ENCODE data around the gene EEF2KMT. TPM values are rescaled to one million over a fixed set of nuclear protein-coding genes. Genes with fewer than 3 reads are reported as not detected.

Gene EEF2KMT
- total and polyA plus RNA-seq, 4 donors = 4.2 to 11.4 (median 7.3) TPM

DNA sequence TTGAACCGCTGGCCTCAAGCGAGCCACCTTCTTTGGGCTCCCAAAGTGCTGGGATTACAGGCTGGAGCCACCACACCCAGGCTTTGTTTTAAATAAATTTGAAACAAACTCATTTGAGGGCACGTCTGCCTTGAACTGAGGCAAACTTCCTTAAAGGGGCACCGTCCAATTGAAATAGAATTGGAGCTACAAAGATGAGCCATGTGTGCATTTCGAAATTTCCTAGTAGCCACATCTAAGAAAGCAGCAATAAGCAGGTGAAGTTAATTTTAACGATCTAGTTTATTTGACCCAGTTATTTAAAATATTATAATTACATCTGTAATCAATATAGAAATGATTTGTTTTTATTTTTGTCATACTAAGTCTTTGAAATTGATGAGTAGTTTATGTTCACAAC, 31.1 kb downstream of the EEF2KMT start:
- Histone ChIP-seq H3K9me3 (ENCODE audit: control insufficient read depth in 4 of 4, low read length in 3 of 4) (no peaks in the 10 kb centered on the region), H3K9ac (ENCODE audit: low read depth in 1 of 2, low read length in 2 of 2) (no peak overlapping the region), H3K4me3 (ENCODE audit: low read depth in 1 of 3, low read length in 3 of 3) (no peak overlapping the region), H3K27ac (ENCODE audit: low read depth in 1 of 2, low read length in 2 of 2) (no peak overlapping the region), H3K4me1 (ENCODE audit: control insufficient read depth in 4 of 4, insufficient read depth in 4 of 4, low read length in 3 of 4) (peaks cover 0 to 4% (median under 1%) of the 10 kb centered on the region in 4 donors), H3K27me3 (ENCODE audit: control insufficient read depth in 4 of 4, insufficient read depth in 4 of 4, low read length in 3 of 4) (no peaks in the 10 kb centered on the region), H3K36me3 (ENCODE audit: control insufficient read depth in 4 of 4, insufficient read depth in 3 of 4, low read depth in 1 of 4, low read length in 3 of 4) (no peaks in the 10 kb centered on the region)
- DNase-seq (ENCODE audit: low spot score) = no peak
- TF ChIP-seq HNF4G (IDR thresholded peaks at IDR 0.05) (no peak), SP1 (IDR thresholded peaks at IDR 0.05) (no peak), NR2F2 (IDR thresholded peaks at IDR 0.05) (no peak), FOXA1 (IDR thresholded peaks at IDR 0.05) (no peak), GABPA (IDR thresholded peaks at IDR 0.05 in 1 of 2, conservative IDR thresholded peaks at IDR 0.05 in 1 of 2) (no peak), TAF1 (conservative IDR thresholded peaks at IDR 0.05) (no peak), FOXA2 (IDR thresholded peaks at IDR 0.05) (no peak), JUND (IDR thresholded peaks at IDR 0.05) (no peak), EGR1 (IDR thresholded peaks at IDR 0.05; ENCODE audit: low read depth in 2 of 2) (no peak), YY1 (IDR thresholded peaks at IDR 0.05) (no peak), RXRA (IDR thresholded peaks at IDR 0.05) (no peak), HNF4A (conservative IDR thresholded peaks at IDR 0.05) (no peak)
- TF ChIP-seq, protein P1, sequence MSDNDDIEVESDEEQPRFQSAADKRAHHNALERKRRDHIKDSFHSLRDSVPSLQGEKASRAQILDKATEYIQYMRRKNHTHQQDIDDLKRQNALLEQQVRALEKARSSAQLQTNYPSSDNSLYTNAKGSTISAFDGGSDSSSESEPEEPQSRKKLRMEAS (IDR thresholded peaks at IDR 0.05) = no peak
- TF ChIP-seq, protein P2, sequence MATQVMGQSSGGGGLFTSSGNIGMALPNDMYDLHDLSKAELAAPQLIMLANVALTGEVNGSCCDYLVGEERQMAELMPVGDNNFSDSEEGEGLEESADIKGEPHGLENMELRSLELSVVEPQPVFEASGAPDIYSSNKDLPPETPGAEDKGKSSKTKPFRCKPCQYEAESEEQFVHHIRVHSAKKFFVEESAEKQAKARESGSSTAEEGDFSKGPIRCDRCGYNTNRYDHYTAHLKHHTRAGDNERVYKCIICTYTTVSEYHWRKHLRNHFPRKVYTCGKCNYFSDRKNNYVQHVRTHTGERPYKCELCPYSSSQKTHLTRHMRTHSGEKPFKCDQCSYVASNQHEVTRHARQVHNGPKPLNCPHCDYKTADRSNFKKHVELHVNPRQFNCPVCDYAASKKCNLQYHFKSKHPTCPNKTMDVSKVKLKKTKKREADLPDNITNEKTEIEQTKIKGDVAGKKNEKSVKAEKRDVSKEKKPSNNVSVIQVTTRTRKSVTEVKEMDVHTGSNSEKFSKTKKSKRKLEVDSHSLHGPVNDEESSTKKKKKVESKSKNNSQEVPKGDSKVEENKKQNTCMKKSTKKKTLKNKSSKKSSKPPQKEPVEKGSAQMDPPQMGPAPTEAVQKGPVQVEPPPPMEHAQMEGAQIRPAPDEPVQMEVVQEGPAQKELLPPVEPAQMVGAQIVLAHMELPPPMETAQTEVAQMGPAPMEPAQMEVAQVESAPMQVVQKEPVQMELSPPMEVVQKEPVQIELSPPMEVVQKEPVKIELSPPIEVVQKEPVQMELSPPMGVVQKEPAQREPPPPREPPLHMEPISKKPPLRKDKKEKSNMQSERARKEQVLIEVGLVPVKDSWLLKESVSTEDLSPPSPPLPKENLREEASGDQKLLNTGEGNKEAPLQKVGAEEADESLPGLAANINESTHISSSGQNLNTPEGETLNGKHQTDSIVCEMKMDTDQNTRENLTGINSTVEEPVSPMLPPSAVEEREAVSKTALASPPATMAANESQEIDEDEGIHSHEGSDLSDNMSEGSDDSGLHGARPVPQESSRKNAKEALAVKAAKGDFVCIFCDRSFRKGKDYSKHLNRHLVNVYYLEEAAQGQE (IDR thresholded peaks at IDR 0.05) = no peak
- TF ChIP-seq, protein P3, sequence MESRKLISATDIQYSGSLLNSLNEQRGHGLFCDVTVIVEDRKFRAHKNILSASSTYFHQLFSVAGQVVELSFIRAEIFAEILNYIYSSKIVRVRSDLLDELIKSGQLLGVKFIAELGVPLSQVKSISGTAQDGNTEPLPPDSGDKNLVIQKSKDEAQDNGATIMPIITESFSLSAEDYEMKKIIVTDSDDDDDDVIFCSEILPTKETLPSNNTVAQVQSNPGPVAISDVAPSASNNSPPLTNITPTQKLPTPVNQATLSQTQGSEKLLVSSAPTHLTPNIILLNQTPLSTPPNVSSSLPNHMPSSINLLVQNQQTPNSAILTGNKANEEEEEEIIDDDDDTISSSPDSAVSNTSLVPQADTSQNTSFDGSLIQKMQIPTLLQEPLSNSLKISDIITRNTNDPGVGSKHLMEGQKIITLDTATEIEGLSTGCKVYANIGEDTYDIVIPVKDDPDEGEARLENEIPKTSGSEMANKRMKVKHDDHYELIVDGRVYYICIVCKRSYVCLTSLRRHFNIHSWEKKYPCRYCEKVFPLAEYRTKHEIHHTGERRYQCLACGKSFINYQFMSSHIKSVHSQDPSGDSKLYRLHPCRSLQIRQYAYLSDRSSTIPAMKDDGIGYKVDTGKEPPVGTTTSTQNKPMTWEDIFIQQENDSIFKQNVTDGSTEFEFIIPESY (IDR thresholded peaks at IDR 0.05) = no peak
- TF ChIP-seq, protein P4, sequence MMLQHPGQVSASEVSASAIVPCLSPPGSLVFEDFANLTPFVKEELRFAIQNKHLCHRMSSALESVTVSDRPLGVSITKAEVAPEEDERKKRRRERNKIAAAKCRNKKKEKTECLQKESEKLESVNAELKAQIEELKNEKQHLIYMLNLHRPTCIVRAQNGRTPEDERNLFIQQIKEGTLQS (IDR thresholded peaks at IDR 0.05) = no peak
- 81% methylated on average over 6 of the region's 6 CpGs for WGBS

DNA sequence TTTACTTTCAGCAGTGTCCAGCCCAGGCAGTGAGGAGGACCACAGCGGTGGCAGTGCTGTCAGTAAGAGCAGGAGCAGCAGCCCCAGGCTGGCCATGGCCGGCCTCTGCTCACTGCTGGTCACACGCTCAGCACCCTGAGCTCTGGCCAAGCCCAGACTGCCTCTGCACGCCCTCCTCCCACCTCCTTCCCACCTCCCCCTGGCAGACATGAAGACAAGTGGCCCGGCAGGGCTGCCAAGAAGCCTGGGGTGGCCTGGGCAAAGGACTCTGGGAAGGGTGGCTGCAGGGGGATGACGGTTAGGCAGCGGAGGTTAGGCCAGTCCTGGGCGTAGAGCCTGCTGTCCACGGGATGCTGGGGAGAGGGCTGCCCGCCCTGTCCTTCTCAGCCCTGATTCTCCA, 31.8 kb downstream of the EEF2KMT start, which contains the start of gene C16orf89:
Gene C16orf89 (minus strand): TSS at position 144 of the 400 bp plus-strand sequence. CDS start 48 bp downstream, at position 96.
- Histone ChIP-seq H3K27me3 (ENCODE audit: control insufficient read depth in 4 of 4, insufficient read depth in 4 of 4, low read length in 3 of 4) (no peaks in the 10 kb centered on the region), H3K4me1 (ENCODE audit: control insufficient read depth in 4 of 4, insufficient read depth in 4 of 4, low read length in 3 of 4) (no peaks in the 10 kb centered on the region), H3K9me3 (ENCODE audit: control insufficient read depth in 4 of 4, low read length in 3 of 4) (no peaks in the 10 kb centered on the region), H3K4me3 (ENCODE audit: low read depth in 1 of 3, low read length in 3 of 3) (no peak within 1 kb of the TSS), H3K9ac (ENCODE audit: low read depth in 1 of 2, low read length in 2 of 2) (no peak within 1 kb of the TSS), H3K36me3 (ENCODE audit: control insufficient read depth in 4 of 4, insufficient read depth in 3 of 4, low read depth in 1 of 4, low read length in 3 of 4) (no peaks in the 10 kb centered on the region), H3K27ac (ENCODE audit: low read depth in 1 of 2, low read length in 2 of 2) (no peak within 1 kb of the TSS)
- no peak for DNase-seq (ENCODE audit: low spot score)
- TF ChIP-seq, protein P5, sequence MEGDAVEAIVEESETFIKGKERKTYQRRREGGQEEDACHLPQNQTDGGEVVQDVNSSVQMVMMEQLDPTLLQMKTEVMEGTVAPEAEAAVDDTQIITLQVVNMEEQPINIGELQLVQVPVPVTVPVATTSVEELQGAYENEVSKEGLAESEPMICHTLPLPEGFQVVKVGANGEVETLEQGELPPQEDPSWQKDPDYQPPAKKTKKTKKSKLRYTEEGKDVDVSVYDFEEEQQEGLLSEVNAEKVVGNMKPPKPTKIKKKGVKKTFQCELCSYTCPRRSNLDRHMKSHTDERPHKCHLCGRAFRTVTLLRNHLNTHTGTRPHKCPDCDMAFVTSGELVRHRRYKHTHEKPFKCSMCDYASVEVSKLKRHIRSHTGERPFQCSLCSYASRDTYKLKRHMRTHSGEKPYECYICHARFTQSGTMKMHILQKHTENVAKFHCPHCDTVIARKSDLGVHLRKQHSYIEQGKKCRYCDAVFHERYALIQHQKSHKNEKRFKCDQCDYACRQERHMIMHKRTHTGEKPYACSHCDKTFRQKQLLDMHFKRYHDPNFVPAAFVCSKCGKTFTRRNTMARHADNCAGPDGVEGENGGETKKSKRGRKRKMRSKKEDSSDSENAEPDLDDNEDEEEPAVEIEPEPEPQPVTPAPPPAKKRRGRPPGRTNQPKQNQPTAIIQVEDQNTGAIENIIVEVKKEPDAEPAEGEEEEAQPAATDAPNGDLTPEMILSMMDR (IDR thresholded peaks at IDR 0.05; ENCODE audit: low read depth, low read length, missing input control) = no peak
- TF ChIP-seq RAD21 (IDR thresholded peaks at IDR 0.05) (no peak), YY1 (IDR thresholded peaks at IDR 0.05) (no peak), HNF4G (IDR thresholded peaks at IDR 0.05) (no peak), HNF4A (conservative IDR thresholded peaks at IDR 0.05) (no peak), SP1 (IDR thresholded peaks at IDR 0.05) (no peak)
- TF ChIP-seq, protein P1 (IDR thresholded peaks at IDR 0.05) = no peak
- TF ChIP-seq, protein P3 (IDR thresholded peaks at IDR 0.05) = no peak
- TF ChIP-seq, protein P2 (IDR thresholded peaks at IDR 0.05) = no peak
- WGBS = 81% methylated on average over 10 of the region's 10 CpGs
